Loucy (cell line): ENCODE results near the gene RGS11.
A peak's percentile ranks its signal among the peaks of the same experiment; 100 is the strongest.
"Not testable (repeated sequence)": the region's sequence is repeated elsewhere in the genome, so short reads cannot be mapped to it uniquely, and the experiment has no call there.

Experiments used
- H2AFZ ChIP-seq: fragments of 200-600 bp; sonication (generic); 2 replicates; pipeline ENCODE4 v1.6.0; 2016; ENCODE audit warnings: antibody characterized with exemption, mild to moderate bottlenecking, low read length, moderate library complexity
- H3F3A ChIP-seq: fragments of 200-600 bp; 2 replicates; pipeline ENCODE4 v1.6.0; 2016; ENCODE audit warnings: antibody characterized with exemption, low read depth, mild to moderate bottlenecking
- H3K27me3 ChIP-seq: fragments of 200-600 bp; sonication (generic); 2 replicates; pipeline ENCODE4 v1.6.1; 2014; ENCODE audit warnings: low read length, mild to moderate bottlenecking; ENCODE audit not compliant: insufficient read depth, poor library complexity, severe bottlenecking
- H3K36me3 ChIP-seq: fragments of 200-600 bp; sonication (generic); 2 replicates; pipeline ENCODE4 v1.6.1; 2016; ENCODE audit warnings: low read length; ENCODE audit not compliant: insufficient read depth
- H3K4me1 ChIP-seq: fragments of 200-600 bp; sonication (generic); 2 replicates; pipeline ENCODE4 v1.5.1; 2014; ENCODE audit warnings: low read length, mild to moderate bottlenecking; ENCODE audit not compliant: insufficient read depth, poor library complexity, severe bottlenecking
- H3K4me2 ChIP-seq: fragments of 200-600 bp; sonication (generic); 2 replicates; pipeline ENCODE4 v1.6.0; 2014; ENCODE audit warnings: antibody characterized with exemption, low read length, low read depth, mild to moderate bottlenecking; ENCODE audit not compliant: poor library complexity, severe bottlenecking
- H3K4me3 ChIP-seq: fragments of 200-600 bp; sonication (generic); 2 replicates; pipeline ENCODE4 v1.5.1; 2014; ENCODE audit warnings: low read length, mild to moderate bottlenecking, mixed read lengths; ENCODE audit not compliant: poor library complexity, severe bottlenecking
- H3K79me2 ChIP-seq: fragments of 200-600 bp; sonication (generic); 2 replicates; pipeline ENCODE4 v1.6.1; 2014; ENCODE audit warnings: low read length; ENCODE audit not compliant: insufficient read depth
- H3K9ac ChIP-seq: fragments of 200-600 bp; sonication (generic); 2 replicates; pipeline ENCODE4 v1.6.0; 2014; ENCODE audit warnings: mild to moderate bottlenecking, low read depth, low read length, moderate library complexity; ENCODE audit not compliant: poor library complexity, severe bottlenecking
- H3K9me2 ChIP-seq: fragments of 200-600 bp; sonication (generic); replicated peaks from 2 replicates; pipeline ENCODE4 v1.6.1; 2016; ENCODE audit warnings: low read depth, low read length, mixed read lengths
- H3K9me3 ChIP-seq: fragments of 200-600 bp; sonication (generic); 2 replicates; pipeline ENCODE4 v1.6.1; 2014; ENCODE audit warnings: mild to moderate bottlenecking, antibody characterized with exemption, low read length, low read depth; ENCODE audit not compliant: insufficient read depth
- H4K20me1 ChIP-seq: fragments of 200-600 bp; sonication (generic); 2 replicates; pipeline ENCODE4 v1.6.0; 2014; ENCODE audit warnings: antibody characterized with exemption, low read length, mild to moderate bottlenecking; ENCODE audit not compliant: insufficient read depth, poor library complexity, severe bottlenecking
- CTCF ChIP-seq: fragments of 200-600 bp; sonication (generic); conservative IDR thresholded peaks from 2 replicates; pipeline ENCODE4 v1.5.1; 2014; ENCODE audit warnings: mild to moderate bottlenecking, antibody characterized with exemption, low read length
- EZH2phosphoT487 ChIP-seq: fragments of 200-600 bp; IDR thresholded peaks from 2 replicates; pipeline ENCODE4 v1.6.1; 2018; ENCODE audit warnings: antibody characterized with exemption, mild to moderate bottlenecking, moderate library complexity, borderline replicate concordance

Gene RGS11

GRCh38 chr16:259814-260253 lies 15.9 kb downstream of the RGS11 start:
- Histone ChIP-seq H3K9me3 (no peaks in the 10 kb centered on the region), H3K4me2 (peak overlapping the region; percentile 31), H4K20me1 (no peaks in the 10 kb centered on the region), H3K36me3 (no peaks in the 10 kb centered on the region), H3K9ac (no peak overlapping the region), H3K27me3 (no peaks in the 10 kb centered on the region), H3K79me2 (no peaks in the 10 kb centered on the region), H3K4me1 (peaks cover 8% of the 10 kb centered on the region), H3K4me3 (no peak overlapping the region), H3K9me2 (no peaks in the 10 kb centered on the region), H3F3A (no peaks in the 10 kb centered on the region), H2AFZ (no peak overlapping the region)
- TF ChIP-seq EZH2phosphoT487 = no peak
- TF ChIP-seq CTCF = no peak

DNA sequence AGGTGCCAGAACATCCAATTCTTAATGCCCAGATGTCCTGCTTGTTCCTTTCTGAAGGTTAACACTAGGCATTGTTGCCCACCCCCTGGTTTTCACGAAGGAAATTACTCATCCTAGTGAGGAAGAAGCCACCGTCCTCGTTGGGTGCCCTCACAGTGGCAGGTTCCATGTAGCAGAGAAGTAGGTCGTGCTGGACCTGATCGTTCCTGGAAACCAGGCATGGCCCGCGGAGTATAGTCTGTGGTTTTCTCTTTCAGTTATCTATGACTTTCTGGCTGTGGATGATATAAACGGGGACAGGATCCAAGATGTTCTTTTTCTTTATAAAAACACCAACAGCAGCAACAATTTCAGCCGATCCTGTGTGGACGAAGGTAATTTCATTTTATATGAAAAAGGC lies 16.5 kb downstream of the RGS11 start:
- TF ChIP-seq EZH2phosphoT487 = no peak
- no peak for TF ChIP-seq CTCF
- H3K79me2 ChIP-seq = peaks cover 3% of the 10 kb centered on the region; the same call in 1 of the 2 replicates
- H3K4me3 ChIP-seq = no peak overlapping the region
- H3K9me3 ChIP-seq = no peaks in the 10 kb centered on the region
- H3K9ac ChIP-seq = no peak overlapping the region
- peaks cover 10% of the 10 kb centered on the region for H3K4me1 ChIP-seq
- H3K4me2 ChIP-seq = peak overlapping the region; percentile 31
- H4K20me1 ChIP-seq = no peaks in the 10 kb centered on the region
- H3F3A ChIP-seq = no peaks in the 10 kb centered on the region
- no peaks in the 10 kb centered on the region for H3K27me3 ChIP-seq
- no peaks in the 10 kb centered on the region for H3K36me3 ChIP-seq
- H3K9me2 ChIP-seq = no peaks in the 10 kb centered on the region
- H2AFZ ChIP-seq = no peak overlapping the region

- H3K9me3 ChIP-seq, H3K36me3 ChIP-seq, H3F3A ChIP-seq, H3K4me2 ChIP-seq, H3K79me2 ChIP-seq, H4K20me1 ChIP-seq, H3K9me2 ChIP-seq, H3K27me3 ChIP-seq, H3K4me3 ChIP-seq, H2AFZ ChIP-seq, H3K9ac ChIP-seq: not testable (repeated sequence)
- peaks cover 21% of the 10 kb centered on the region for H3K4me1 ChIP-seq
These were observed 17.7 kb downstream of the RGS11 start for GRCh38 chr16:258091-258490.

GRCh38 chr16:255183-255582 lies 20.6 kb downstream of the RGS11 start:
- H4K20me1 ChIP-seq = no peaks in the 10 kb centered on the region
- no peaks in the 10 kb centered on the region for H3K9me3 ChIP-seq
- H3K9me2 ChIP-seq = no peaks in the 10 kb centered on the region
- no peak overlapping the region for H3K4me3 ChIP-seq
- H3F3A ChIP-seq = peaks cover 3% of the 10 kb centered on the region; the same call in 1 of the 2 replicates
- H3K27me3 ChIP-seq = no peaks in the 10 kb centered on the region
- peak overlapping the region; percentile 21 for H3K4me2 ChIP-seq
- no peak overlapping the region for H2AFZ ChIP-seq
- H3K36me3 ChIP-seq = no peaks in the 10 kb centered on the region
- no peak for TF ChIP-seq EZH2phosphoT487
- no peak for TF ChIP-seq CTCF
- H3K4me1 ChIP-seq = peaks cover 34% of the 10 kb centered on the region
- no peak overlapping the region for H3K9ac ChIP-seq
- H3K79me2 ChIP-seq = peaks cover 5% of the 10 kb centered on the region; the same call in 1 of the 2 replicates
